ENCODE data around the gene CFAP20. TPM values are rescaled to one million over a fixed set of nuclear protein-coding genes. Genes with fewer than 3 reads are reported as not detected.

Gene CFAP20
- total and polyA plus RNA-seq, 2 of the 13 experiments (the other 11 are each of a cell fraction or from before 2014, with no cell fraction given) = 73.1 to 87.4 TPM

GRCh38 chr16:58116081-58116480, 13.1 kb downstream of the CFAP20 start:
- CTCF ChIA-PET (ENCODE audit: low intra/inter-chr PET ratio, low total read pairs) = no interaction called here
- in situ Hi-C loops (cut with HindIII; ENCODE audit: extremely low pct_ligation_motif_present, low pct_unique_long_range_greater_than_20kb) = no loop called here
- BruUV-seq (replicated peaks) = no TSS peak
- H3K27me3 ChIP-seq (ENCODE audit: control insufficient read depth in 1 of 2, insufficient read depth in 2 of 2, low read length in 2 of 2) = no peaks in the 10 kb centered on the region
- peaks cover 24% of the 10 kb centered on the region for H3K4me1 ChIP-seq (ENCODE audit: insufficient read depth, low read length)
- no peaks in the 10 kb centered on the region for H3K9me3 ChIP-seq (ENCODE audit: low read length)
- no peak for ATAC-seq
- POLR2A ChIA-PET = interaction anchor here (0.9 kb wide), 1 partner anchor 13 kb away, joined by 3 read pairs; the partner anchor contains the start of gene CFAP20
- H3K4me3 ChIP-seq (replicated peaks in 1 of 3; ENCODE audit: insufficient read depth in 1 of 3, low read depth in 2 of 3, low read length in 3 of 3) = no peak overlapping the region
- no peak for FAIRE-seq
- H3K36me3 ChIP-seq (replicated peaks in 1 of 2; ENCODE audit: control insufficient read depth in 1 of 2, insufficient read depth in 2 of 2, low read length in 2 of 2) = peaks cover 16 to 38% of the 10 kb centered on the region in 2 experiments
- no peak for DNase-seq (ENCODE audit: low spot score)
- intact Hi-C loops (cut with micrococcal nuclease; ENCODE audit: unreplicated experiment) = no loop called here
- H3K4me2 ChIP-seq (ENCODE audit: low read depth, low read length) = no peak overlapping the region
- H3K27ac ChIP-seq (ENCODE audit: extremely low read length, insufficient read depth, low read length) = no peak overlapping the region
- H2AFZ ChIP-seq (ENCODE audit: low read length) = no peak overlapping the region
- peaks cover 41% of the 10 kb centered on the region for H3K79me2 ChIP-seq (ENCODE audit: insufficient read depth, low read length)
- peaks cover 28% of the 10 kb centered on the region for H4K20me1 ChIP-seq (ENCODE audit: insufficient read depth, low read length)
- TF ChIP-seq EZH2 (conservative IDR thresholded peaks at IDR 0.05; ENCODE audit: low read depth, low read length) = no peak
- no peak for TF ChIP-seq ZNF275 (CRISPR knock-in tag; IDR thresholded peaks at IDR 0.05; ENCODE audit: borderline replicate concordance)
- no peak for TF ChIP-seq ZFP62 (CRISPR knock-in tag; IDR thresholded peaks at IDR 0.05)
- no peak for TF ChIP-seq MYPOP (CRISPR knock-in tag; IDR thresholded peaks at IDR 0.05)
- no peak for TF ChIP-seq ZNF30 (CRISPR knock-in tag; IDR thresholded peaks at IDR 0.05)
- no peak for TF ChIP-seq PLSCR1 (CRISPR knock-in tag; IDR thresholded peaks at IDR 0.05; ENCODE audit: borderline replicate concordance)
- TF ChIP-seq SMAD9 (CRISPR knock-in tag; IDR thresholded peaks at IDR 0.05) = no peak
- TF ChIP-seq JDP2 (CRISPR knock-in tag; IDR thresholded peaks at IDR 0.05; ENCODE audit: borderline replicate concordance) = no peak
- no peak for TF ChIP-seq RAD51 (IDR thresholded peaks at IDR 0.05; ENCODE audit: borderline replicate concordance)
- TF ChIP-seq ZBTB49 (CRISPR knock-in tag; IDR thresholded peaks at IDR 0.05; ENCODE audit: borderline replicate concordance) = no peak
- TF ChIP-seq ZBTB37 (CRISPR knock-in tag; IDR thresholded peaks at IDR 0.05) = no peak
- no peak for TF ChIP-seq GTF2F1 (IDR thresholded peaks at IDR 0.05; ENCODE audit: low read length)
- no peak for TF ChIP-seq MAF1 (CRISPR knock-in tag; IDR thresholded peaks at IDR 0.05; ENCODE audit: borderline replicate concordance)
- no peak for TF ChIP-seq ARHGAP35 (CRISPR knock-in tag; IDR thresholded peaks at IDR 0.05; ENCODE audit: borderline replicate concordance)
- no peak for TF ChIP-seq SMARCE1 (IDR thresholded peaks at IDR 0.05; ENCODE audit: borderline replicate concordance)
- TF ChIP-seq ZNF800 (CRISPR knock-in tag; IDR thresholded peaks at IDR 0.05) = no peak
- no peak overlapping the region for H3K9ac ChIP-seq (ENCODE audit: insufficient read depth, low read depth, low read length)
- WGBS (ENCODE audit: low lambda C conversion rate) = over 99% methylated on average over 6 of the region's 6 CpGs

Measured in HepG2 (cell line).